ENCODE data around the gene CDC20B. TPM values are rescaled to one million over a fixed set of nuclear protein-coding genes. Genes with fewer than 3 reads are reported as not detected.

The CDC20B gene
- total RNA-seq, 6 donors from 2014 or later, result 0.09 to 5.5 (median 1.5) TPM

DNA sequence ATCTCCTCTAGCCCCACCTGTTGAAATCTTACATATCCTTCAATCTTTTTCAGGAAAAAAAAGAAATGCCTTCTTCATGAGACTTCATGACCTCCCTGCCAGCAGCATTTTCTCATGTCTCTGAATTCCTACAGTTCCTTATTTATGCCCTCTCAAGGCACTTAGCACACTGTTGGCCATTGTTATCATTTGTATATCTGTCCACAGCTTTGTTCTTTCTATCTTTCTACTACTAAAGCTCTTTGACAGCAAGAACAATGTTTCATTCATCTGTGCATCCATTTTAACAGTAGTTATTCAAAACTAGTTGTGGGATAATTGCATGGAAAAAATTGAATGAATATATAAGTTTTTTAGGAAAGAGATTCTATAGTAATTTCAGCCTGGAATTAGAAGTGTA is 91.4 kb downstream of the CDC20B start:
- ATAC-seq (ENCODE audit: low FRiP score in 2 of 2) (no peak), DNase-seq (no peak)
- Histone ChIP-seq H3K27me3 (no peaks in the 10 kb centered on the region), H3K27ac (no peak overlapping the region), H3K4me1 (no peaks in the 10 kb centered on the region), H3K36me3 (no peaks in the 10 kb centered on the region), H3K4me3 (no peak overlapping the region), H3K9me3 (peaks cover 0 to 5% (median 2%) of the 10 kb centered on the region in 4 donors)
- TF ChIP-seq, protein P1, sequence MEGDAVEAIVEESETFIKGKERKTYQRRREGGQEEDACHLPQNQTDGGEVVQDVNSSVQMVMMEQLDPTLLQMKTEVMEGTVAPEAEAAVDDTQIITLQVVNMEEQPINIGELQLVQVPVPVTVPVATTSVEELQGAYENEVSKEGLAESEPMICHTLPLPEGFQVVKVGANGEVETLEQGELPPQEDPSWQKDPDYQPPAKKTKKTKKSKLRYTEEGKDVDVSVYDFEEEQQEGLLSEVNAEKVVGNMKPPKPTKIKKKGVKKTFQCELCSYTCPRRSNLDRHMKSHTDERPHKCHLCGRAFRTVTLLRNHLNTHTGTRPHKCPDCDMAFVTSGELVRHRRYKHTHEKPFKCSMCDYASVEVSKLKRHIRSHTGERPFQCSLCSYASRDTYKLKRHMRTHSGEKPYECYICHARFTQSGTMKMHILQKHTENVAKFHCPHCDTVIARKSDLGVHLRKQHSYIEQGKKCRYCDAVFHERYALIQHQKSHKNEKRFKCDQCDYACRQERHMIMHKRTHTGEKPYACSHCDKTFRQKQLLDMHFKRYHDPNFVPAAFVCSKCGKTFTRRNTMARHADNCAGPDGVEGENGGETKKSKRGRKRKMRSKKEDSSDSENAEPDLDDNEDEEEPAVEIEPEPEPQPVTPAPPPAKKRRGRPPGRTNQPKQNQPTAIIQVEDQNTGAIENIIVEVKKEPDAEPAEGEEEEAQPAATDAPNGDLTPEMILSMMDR (IDR thresholded peaks at IDR 0.05), result no peak
- no peak for TF ChIP-seq POLR2AphosphoS5 (IDR thresholded peaks at IDR 0.05)
- TF ChIP-seq EP300 (IDR thresholded peaks at IDR 0.05), result no peak
- TF ChIP-seq POLR2A (IDR thresholded peaks at IDR 0.05), result no peak

DNA sequence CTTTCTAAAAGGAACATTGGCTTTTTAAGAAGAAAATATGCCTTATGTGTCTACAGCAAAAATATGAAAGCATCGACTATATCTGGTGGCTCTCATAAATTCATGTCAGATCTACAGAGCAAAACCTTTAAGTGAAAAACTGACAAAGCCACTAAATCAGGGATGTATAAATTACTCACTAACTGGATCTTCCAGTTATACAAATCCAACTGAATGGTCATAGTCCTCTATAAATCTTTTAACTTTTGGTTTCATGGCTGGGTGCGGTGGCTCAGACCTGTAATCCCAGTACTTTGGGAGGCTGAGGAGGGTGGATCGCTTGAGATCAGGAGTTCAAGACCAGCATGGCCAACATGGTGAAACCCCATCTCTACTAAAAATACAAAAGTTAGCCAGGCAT is 99.8 kb downstream of the CDC20B start:
- H3K4me3 ChIP-seq, result no peak overlapping the region
- no peak overlapping the region for H3K27ac ChIP-seq
- no peaks in the 10 kb centered on the region for H3K4me1 ChIP-seq
- WGBS, 2 donors, result 95% methylated on average over 3 of the region's 3 CpGs
- TF ChIP-seq POLR2AphosphoS5 (IDR thresholded peaks at IDR 0.05) (no peak), POLR2A (IDR thresholded peaks at IDR 0.05) (no peak), EP300 (IDR thresholded peaks at IDR 0.05) (no peak)
- TF ChIP-seq, protein P1 (IDR thresholded peaks at IDR 0.05), result no peak
- no peaks in the 10 kb centered on the region for H3K36me3 ChIP-seq
- H3K27me3 ChIP-seq, result no peaks in the 10 kb centered on the region
- no peak for ATAC-seq (ENCODE audit: low FRiP score in 2 of 2)
- no peak for DNase-seq
- no peaks in the 10 kb centered on the region for H3K9me3 ChIP-seq

DNA sequence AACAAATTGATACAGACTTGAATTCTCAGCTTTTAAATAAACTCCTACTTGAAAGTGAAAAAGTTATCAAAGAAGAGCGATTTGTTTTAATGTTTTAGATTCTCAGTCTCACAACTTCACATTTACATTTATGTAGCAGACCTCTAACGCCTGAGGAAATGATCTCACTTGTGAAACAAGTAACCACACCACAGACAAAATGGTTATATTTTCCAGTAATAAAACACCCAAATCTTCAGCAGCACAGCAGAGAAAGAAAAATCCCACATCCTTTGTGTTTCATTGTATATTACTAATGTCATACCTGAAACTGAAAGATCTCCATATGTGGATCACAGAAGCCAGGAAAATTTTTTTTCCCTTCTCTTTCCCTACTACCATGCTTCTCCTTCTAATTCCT is 100.3 kb downstream of the CDC20B start:
- Histone ChIP-seq H3K9me3 (no peaks in the 10 kb centered on the region), H3K27ac (no peak overlapping the region), H3K27me3 (no peaks in the 10 kb centered on the region), H3K36me3 (no peaks in the 10 kb centered on the region), H3K4me1 (no peaks in the 10 kb centered on the region), H3K4me3 (no peak overlapping the region)
- DNase-seq, result no peak
- no peak for TF ChIP-seq POLR2A (IDR thresholded peaks at IDR 0.05)
- TF ChIP-seq, protein P1 (IDR thresholded peaks at IDR 0.05), result no peak
- TF ChIP-seq POLR2AphosphoS5 (IDR thresholded peaks at IDR 0.05), result no peak
- TF ChIP-seq EP300 (IDR thresholded peaks at IDR 0.05), result no peak
- no peak for ATAC-seq (ENCODE audit: low FRiP score in 2 of 2)
- WGBS, 2 donors, result 51 to 54% methylated on average over 2 of the region's 2 CpGs

DNA sequence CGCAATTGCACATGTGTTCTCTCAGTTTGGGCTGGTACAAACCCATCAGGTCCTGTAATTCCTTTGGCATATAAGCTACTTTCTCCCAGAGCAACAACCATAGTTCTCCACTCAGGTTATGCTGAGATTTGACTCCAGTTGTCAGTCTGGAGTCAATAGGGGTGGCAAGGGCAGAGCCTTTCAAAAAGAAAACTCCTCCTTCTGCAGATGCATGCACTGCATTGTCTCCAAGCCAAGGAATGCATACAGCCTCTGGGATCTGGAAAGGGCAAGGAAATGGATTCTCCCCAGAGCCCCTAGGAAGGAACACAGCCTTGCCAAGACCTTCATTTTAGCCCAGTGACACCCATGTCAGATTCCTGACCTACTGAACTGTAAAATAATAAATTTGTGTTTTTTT is 101.6 kb downstream of the CDC20B start:
- TF ChIP-seq POLR2A (IDR thresholded peaks at IDR 0.05) (no peak), EP300 (IDR thresholded peaks at IDR 0.05) (no peak), POLR2AphosphoS5 (IDR thresholded peaks at IDR 0.05) (no peak)
- TF ChIP-seq, protein P1 (IDR thresholded peaks at IDR 0.05), result no peak
- no peaks in the 10 kb centered on the region for H3K9me3 ChIP-seq
- no peaks in the 10 kb centered on the region for H3K4me1 ChIP-seq
- DNase-seq (no peak), ATAC-seq (ENCODE audit: low FRiP score in 2 of 2) (no peak)
- 75 to 95% methylated on average over 1 of the region's 1 CpG for WGBS, 2 donors
- H3K27me3 ChIP-seq, result no peaks in the 10 kb centered on the region
- H3K4me3 ChIP-seq, result no peak overlapping the region
- H3K27ac ChIP-seq, result no peak overlapping the region
- H3K36me3 ChIP-seq, result no peaks in the 10 kb centered on the region

DNA sequence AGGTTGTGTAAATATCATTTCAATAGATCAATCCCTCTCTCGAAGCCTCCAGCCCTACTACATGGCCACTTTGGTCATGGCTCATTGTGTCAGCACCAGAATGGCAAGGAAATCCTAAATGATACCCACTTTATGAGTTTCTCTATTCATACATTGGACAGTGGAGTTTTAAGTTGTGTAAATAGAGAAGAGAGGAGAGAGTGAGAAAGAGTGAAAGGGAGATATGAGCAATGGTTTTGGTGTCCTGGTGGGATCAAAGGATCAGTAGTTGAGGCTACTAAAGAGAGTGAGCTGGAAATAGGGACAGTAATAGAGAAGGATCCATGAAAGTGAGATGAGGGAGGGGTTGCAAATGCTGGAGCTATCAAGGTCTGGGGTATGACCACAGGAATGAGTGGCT is 102.0 kb downstream of the CDC20B start:
- DNase-seq (no peak), ATAC-seq (ENCODE audit: low FRiP score in 2 of 2) (no peak)
- TF ChIP-seq POLR2A (IDR thresholded peaks at IDR 0.05), result no peak
- Histone ChIP-seq H3K27me3 (no peaks in the 10 kb centered on the region), H3K4me1 (no peaks in the 10 kb centered on the region), H3K27ac (no peak overlapping the region), H3K4me3 (no peak overlapping the region), H3K9me3 (no peaks in the 10 kb centered on the region), H3K36me3 (no peaks in the 10 kb centered on the region)
- WGBS, 2 donors, result 92 to 96% methylated on average over 1 of the region's 1 CpG

Measured in upper lobe of left lung (tissue), 6 donors.